Ishikawa (cell line): ENCODE data around the gene PID1.

Experiments
- EP300 ChIP-seq: IDR thresholded peaks from 2 replicates; pipeline ENCODE4 v1.6.1; 2012; ENCODE audit warnings: borderline replicate concordance
- RAD21 ChIP-seq: IDR thresholded peaks from 2 replicates; pipeline ENCODE4 v1.6.1; 2012; ENCODE audit warnings: low read depth
- TAF1 ChIP-seq: IDR thresholded peaks from 2 replicates; pipeline ENCODE4 v1.6.1; 2012; ENCODE audit warnings: low read depth, mild to moderate bottlenecking

DNA sequence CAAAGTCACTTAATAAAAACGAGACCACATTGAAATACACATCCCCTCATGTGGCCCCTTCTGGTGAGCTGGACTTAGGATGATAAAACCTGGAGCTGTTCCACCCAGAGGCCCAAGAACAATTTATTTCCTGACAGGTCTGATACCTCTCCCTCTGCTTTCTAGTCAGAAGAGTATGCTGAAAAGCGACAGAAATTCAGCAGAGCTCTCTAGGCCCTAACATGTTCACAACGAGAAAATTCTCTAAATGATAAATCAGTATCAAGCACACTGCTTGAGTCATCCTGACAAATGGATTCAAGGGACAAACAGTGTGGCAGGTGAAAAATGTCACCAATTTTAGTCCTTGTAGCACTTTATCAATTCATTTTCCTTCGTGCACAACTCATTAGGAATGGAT lies 233.5 kb downstream of the PID1 start:
- TF ChIP-seq EP300 = no peak
- TF ChIP-seq TAF1 = no peak
- no peak for TF ChIP-seq RAD21
